Measurements from ENCODE around the gene SHANK2.

Gene SHANK2

GRCh38 chr11:71251151-71251721 is 1.1 kb downstream of the SHANK2 start:
- H3K18ac ChIP-seq (ENCODE audit: low read length): peak overlapping the region; percentile 86
- H2AFZ ChIP-seq (ENCODE audit: low read length): peak overlapping the region; percentile 11
- peak overlapping the region; percentile 69 for H2BK12ac ChIP-seq (ENCODE audit: low read length)
- H3K36me3 ChIP-seq (replicated peaks in 1 of 2; ENCODE audit: control insufficient read depth in 2 of 2, insufficient read depth in 2 of 2, low read length in 2 of 2): no peaks in the 10 kb centered on the region
- no peak overlapping the region for H2BK5ac ChIP-seq (ENCODE audit: low read length)
- H3K9ac ChIP-seq (ENCODE audit: low read depth, low read length, poor library complexity): no peak overlapping the region
- H3K27me3 ChIP-seq (ENCODE audit: control insufficient read depth in 3 of 3, insufficient read depth in 3 of 3, low read depth in 1 of 3, low read length in 3 of 3): peaks cover 9 to 88% (median 35%) of the 10 kb centered on the region in 3 experiments
- H3K27ac ChIP-seq (replicated peaks; ENCODE audit: low read length): no peak overlapping the region
- H2AK5ac ChIP-seq (ENCODE audit: low read depth, low read length): peak overlapping the region; percentile 57
- H4K8ac ChIP-seq (ENCODE audit: low read depth, low read length): no peak overlapping the region
- no peak overlapping the region for H4K91ac ChIP-seq (ENCODE audit: low read depth, low read length, poor library complexity)
- no peak overlapping the region for H2BK120ac ChIP-seq (ENCODE audit: low read depth, low read length)
- H3K79me1 ChIP-seq (ENCODE audit: low read depth, low read length): no peaks in the 10 kb centered on the region
- peak overlapping the region; percentile 99 for H3K4me2 ChIP-seq (ENCODE audit: insufficient read depth, low read length, poor library complexity, severe bottlenecking)
- WGBS, 2 donors (ENCODE audit: extremely low coverage in 2 of 2, insufficient read length in 2 of 2, insufficient replicate concordance in 1 of 2): no CpG with 5 or more reads among the region's 64 CpGs
- no peaks in the 10 kb centered on the region for H3K9me3 ChIP-seq (replicated peaks in 1 of 2; ENCODE audit: control insufficient read depth in 2 of 2, insufficient read depth in 1 of 2, low read depth in 1 of 2, low read length in 2 of 2)
- H3K14ac ChIP-seq (ENCODE audit: low read length): no peak overlapping the region
- H3K4ac ChIP-seq (ENCODE audit: low read length): no peak overlapping the region
- H3K4me1 ChIP-seq (ENCODE audit: control insufficient read depth in 2 of 2, insufficient read depth in 1 of 2, low read depth in 1 of 2, low read length in 2 of 2): peaks cover 4 to 21% of the 10 kb centered on the region in 2 donors
- no peak for DNase-seq (ENCODE audit: low spot score)
- peak overlapping the region; percentile 82 for H2BK15ac ChIP-seq (ENCODE audit: low read length)
- no peak overlapping the region for H3K23ac ChIP-seq (ENCODE audit: low read depth, low read length, poor library complexity)
- peak overlapping the region in 1 of 2 donors; percentile 89 for H3K4me3 ChIP-seq (ENCODE audit: low read length in 2 of 2)

- H3K36me3 ChIP-seq (replicated peaks in 1 of 2; ENCODE audit: control insufficient read depth in 2 of 2, insufficient read depth in 2 of 2, low read length in 2 of 2): no peaks in the 10 kb centered on the region
- no peak overlapping the region for H3K4me3 ChIP-seq (ENCODE audit: low read length in 2 of 2)
- no peak overlapping the region for H2BK120ac ChIP-seq (ENCODE audit: low read depth, low read length)
- no peaks in the 10 kb centered on the region for H3K9me3 ChIP-seq (replicated peaks in 1 of 2; ENCODE audit: control insufficient read depth in 2 of 2, insufficient read depth in 1 of 2, low read depth in 1 of 2, low read length in 2 of 2)
- H3K79me1 ChIP-seq (ENCODE audit: low read depth, low read length): no peaks in the 10 kb centered on the region
- peaks cover 5 to 25% of the 10 kb centered on the region in 2 donors for H3K4me1 ChIP-seq (ENCODE audit: control insufficient read depth in 2 of 2, insufficient read depth in 1 of 2, low read depth in 1 of 2, low read length in 2 of 2)
- no peak overlapping the region for H3K23ac ChIP-seq (ENCODE audit: low read depth, low read length, poor library complexity)
- H3K27ac ChIP-seq (replicated peaks; ENCODE audit: low read length): no peak overlapping the region
- no CpG with 5 or more reads among the region's 27 CpGs for WGBS, 2 donors (ENCODE audit: extremely low coverage in 2 of 2, insufficient read length in 2 of 2, insufficient replicate concordance in 1 of 2)
- peak overlapping the region; percentile 57 for H2AK5ac ChIP-seq (ENCODE audit: low read depth, low read length)
- no peak overlapping the region for H4K91ac ChIP-seq (ENCODE audit: low read depth, low read length, poor library complexity)
- no peak overlapping the region for H3K9ac ChIP-seq (ENCODE audit: low read depth, low read length, poor library complexity)
- peak overlapping the region; percentile 82 for H2BK15ac ChIP-seq (ENCODE audit: low read length)
- peak overlapping the region; percentile 69 for H2BK12ac ChIP-seq (ENCODE audit: low read length)
- no peak overlapping the region for H3K14ac ChIP-seq (ENCODE audit: low read length)
- no peak overlapping the region for H3K4ac ChIP-seq (ENCODE audit: low read length)
- peaks cover 9 to 88% (median 35%) of the 10 kb centered on the region in 3 experiments for H3K27me3 ChIP-seq (ENCODE audit: control insufficient read depth in 3 of 3, insufficient read depth in 3 of 3, low read depth in 1 of 3, low read length in 3 of 3)
- no peak overlapping the region for H2BK5ac ChIP-seq (ENCODE audit: low read length)
- no peak for DNase-seq (ENCODE audit: low spot score)
- no peak overlapping the region for H2AFZ ChIP-seq (ENCODE audit: low read length)
- H4K8ac ChIP-seq (ENCODE audit: low read depth, low read length): no peak overlapping the region
- peak overlapping the region; percentile 86 for H3K18ac ChIP-seq (ENCODE audit: low read length)
- H3K4me2 ChIP-seq (ENCODE audit: insufficient read depth, low read length, poor library complexity, severe bottlenecking): peak overlapping the region; percentile 99
Observed at GRCh38 chr11:71250523-71251150, 1.7 kb downstream of the SHANK2 start.

GRCh38 chr11:71249301-71249700 is 3.1 kb downstream of the SHANK2 start:
- no CpG with 5 or more reads among the region's 6 CpGs for WGBS, 2 donors (ENCODE audit: extremely low coverage in 2 of 2, insufficient read length in 2 of 2, insufficient replicate concordance in 1 of 2)

GRCh38 chr11:71248656-71249055 is 3.7 kb downstream of the SHANK2 start:
- Histone ChIP-seq H2BK5ac (ENCODE audit: low read length) (peak overlapping the region; percentile 58), H3K79me1 (ENCODE audit: low read depth, low read length) (no peaks in the 10 kb centered on the region), H2BK12ac (ENCODE audit: low read length) (no peak overlapping the region), H3K9me3 (replicated peaks in 1 of 2; ENCODE audit: control insufficient read depth in 2 of 2, insufficient read depth in 1 of 2, low read depth in 1 of 2, low read length in 2 of 2) (no peaks in the 10 kb centered on the region), H3K14ac (ENCODE audit: low read length) (no peak overlapping the region), H2AFZ (ENCODE audit: low read length) (no peak overlapping the region), H3K4me2 (ENCODE audit: insufficient read depth, low read length, poor library complexity, severe bottlenecking) (no peak overlapping the region), H3K36me3 (replicated peaks in 1 of 2; ENCODE audit: control insufficient read depth in 2 of 2, insufficient read depth in 2 of 2, low read length in 2 of 2) (no peaks in the 10 kb centered on the region), H2AK5ac (ENCODE audit: low read depth, low read length) (no peak overlapping the region), H3K27ac (replicated peaks; ENCODE audit: low read length) (no peak overlapping the region), H2BK120ac (ENCODE audit: low read depth, low read length) (no peak overlapping the region), H3K4me1 (ENCODE audit: control insufficient read depth in 2 of 2, insufficient read depth in 1 of 2, low read depth in 1 of 2, low read length in 2 of 2) (peaks cover 5 to 30% of the 10 kb centered on the region in 2 donors), H3K9ac (ENCODE audit: low read depth, low read length, poor library complexity) (no peak overlapping the region), H3K4me3 (ENCODE audit: low read length in 2 of 2) (no peak overlapping the region), H3K27me3 (ENCODE audit: control insufficient read depth in 3 of 3, insufficient read depth in 3 of 3, low read depth in 1 of 3, low read length in 3 of 3) (peaks cover 9 to 72% (median 35%) of the 10 kb centered on the region in 3 experiments), H2BK15ac (ENCODE audit: low read length) (peak overlapping the region; percentile 45), H3K23ac (ENCODE audit: low read depth, low read length, poor library complexity) (no peak overlapping the region), H4K91ac (ENCODE audit: low read depth, low read length, poor library complexity) (no peak overlapping the region), H4K8ac (ENCODE audit: low read depth, low read length) (no peak overlapping the region), H3K4ac (ENCODE audit: low read length) (no peak overlapping the region), H3K18ac (ENCODE audit: low read length) (no peak overlapping the region)
- no peak for DNase-seq (ENCODE audit: low spot score)
- WGBS, 2 donors (ENCODE audit: extremely low coverage in 2 of 2, insufficient read length in 2 of 2, insufficient replicate concordance in 1 of 2): no CpG with 5 or more reads among the region's 9 CpGs

More at GRCh38 chr11:71249301-71249700, 3.1 kb downstream of the SHANK2 start:
- H2AFZ ChIP-seq (ENCODE audit: low read length): no peak overlapping the region
- no peak overlapping the region for H3K23ac ChIP-seq (ENCODE audit: low read depth, low read length, poor library complexity)
- no peaks in the 10 kb centered on the region for H3K79me1 ChIP-seq (ENCODE audit: low read depth, low read length)
- H3K36me3 ChIP-seq (replicated peaks in 1 of 2; ENCODE audit: control insufficient read depth in 2 of 2, insufficient read depth in 2 of 2, low read length in 2 of 2): no peaks in the 10 kb centered on the region
- no peak overlapping the region for H3K14ac ChIP-seq (ENCODE audit: low read length)
- H2BK120ac ChIP-seq (ENCODE audit: low read depth, low read length): no peak overlapping the region
- H2BK15ac ChIP-seq (ENCODE audit: low read length): no peak overlapping the region
- no peaks in the 10 kb centered on the region for H3K9me3 ChIP-seq (replicated peaks in 1 of 2; ENCODE audit: control insufficient read depth in 2 of 2, insufficient read depth in 1 of 2, low read depth in 1 of 2, low read length in 2 of 2)
- peaks cover 5 to 27% of the 10 kb centered on the region in 2 donors for H3K4me1 ChIP-seq (ENCODE audit: control insufficient read depth in 2 of 2, insufficient read depth in 1 of 2, low read depth in 1 of 2, low read length in 2 of 2)
- peaks cover 9 to 78% (median 35%) of the 10 kb centered on the region in 3 experiments for H3K27me3 ChIP-seq (ENCODE audit: control insufficient read depth in 3 of 3, insufficient read depth in 3 of 3, low read depth in 1 of 3, low read length in 3 of 3)
- no peak overlapping the region for H3K27ac ChIP-seq (replicated peaks; ENCODE audit: low read length)
- no peak overlapping the region for H3K4me2 ChIP-seq (ENCODE audit: insufficient read depth, low read length, poor library complexity, severe bottlenecking)
- H3K9ac ChIP-seq (ENCODE audit: low read depth, low read length, poor library complexity): no peak overlapping the region
- no peak overlapping the region for H3K18ac ChIP-seq (ENCODE audit: low read length)
- no peak overlapping the region for H2BK5ac ChIP-seq (ENCODE audit: low read length)
- no peak overlapping the region for H3K4ac ChIP-seq (ENCODE audit: low read length)
- H2BK12ac ChIP-seq (ENCODE audit: low read length): no peak overlapping the region
- H3K4me3 ChIP-seq (ENCODE audit: low read length in 2 of 2): no peak overlapping the region
- no peak overlapping the region for H2AK5ac ChIP-seq (ENCODE audit: low read depth, low read length)
- DNase-seq (ENCODE audit: low spot score): no peak
- H4K8ac ChIP-seq (ENCODE audit: low read depth, low read length): no peak overlapping the region
- no peak overlapping the region for H4K91ac ChIP-seq (ENCODE audit: low read depth, low read length, poor library complexity)
